NCI-H82 treated with DMSO at 0.1 percent for 48 hours (cell line): ENCODE results near the gene SLC49A3.
A peak's percentile ranks its signal among the peaks of the same experiment; 100 is the strongest.
"Not testable (repeated sequence)": the region's sequence is repeated elsewhere in the genome, so short reads cannot be mapped to it uniquely, and the experiment has no call there.

Experiments
- DNase-seq: peaks from one replicate; lab custom pipeline; 2025; ENCODE audit not compliant: unreplicated experiment; lab: John Stamatoyannopoulos, UW

The SLC49A3 gene

DNA sequence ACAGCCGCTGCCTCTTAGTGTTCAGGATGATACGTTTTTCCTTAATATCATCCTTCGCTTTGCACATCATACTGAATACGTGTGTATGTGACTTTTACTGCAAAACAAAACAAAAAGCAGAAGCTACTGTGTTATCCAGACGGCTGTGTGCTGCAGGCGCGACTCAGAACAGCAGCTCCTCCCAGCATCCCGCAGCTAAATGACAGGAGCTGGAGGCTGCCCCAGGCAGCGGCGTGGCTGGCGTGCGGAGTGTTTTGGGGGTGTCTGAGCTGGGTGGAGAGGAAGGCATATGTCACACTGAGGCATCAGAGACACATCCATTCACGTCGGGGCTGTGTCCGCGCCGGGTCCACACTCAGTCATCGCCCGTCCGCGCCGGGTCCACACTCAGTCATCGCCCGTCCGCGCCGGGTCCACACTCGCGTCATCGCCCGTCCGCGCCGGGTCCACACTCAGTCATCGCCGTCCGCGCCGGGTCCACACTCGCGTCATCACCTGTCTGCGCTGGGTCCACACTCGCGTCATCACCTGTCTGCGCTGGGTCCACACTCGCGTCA is 33.3 kb upstream of the SLC49A3 start:
- DNase-seq = no peak

DNA sequence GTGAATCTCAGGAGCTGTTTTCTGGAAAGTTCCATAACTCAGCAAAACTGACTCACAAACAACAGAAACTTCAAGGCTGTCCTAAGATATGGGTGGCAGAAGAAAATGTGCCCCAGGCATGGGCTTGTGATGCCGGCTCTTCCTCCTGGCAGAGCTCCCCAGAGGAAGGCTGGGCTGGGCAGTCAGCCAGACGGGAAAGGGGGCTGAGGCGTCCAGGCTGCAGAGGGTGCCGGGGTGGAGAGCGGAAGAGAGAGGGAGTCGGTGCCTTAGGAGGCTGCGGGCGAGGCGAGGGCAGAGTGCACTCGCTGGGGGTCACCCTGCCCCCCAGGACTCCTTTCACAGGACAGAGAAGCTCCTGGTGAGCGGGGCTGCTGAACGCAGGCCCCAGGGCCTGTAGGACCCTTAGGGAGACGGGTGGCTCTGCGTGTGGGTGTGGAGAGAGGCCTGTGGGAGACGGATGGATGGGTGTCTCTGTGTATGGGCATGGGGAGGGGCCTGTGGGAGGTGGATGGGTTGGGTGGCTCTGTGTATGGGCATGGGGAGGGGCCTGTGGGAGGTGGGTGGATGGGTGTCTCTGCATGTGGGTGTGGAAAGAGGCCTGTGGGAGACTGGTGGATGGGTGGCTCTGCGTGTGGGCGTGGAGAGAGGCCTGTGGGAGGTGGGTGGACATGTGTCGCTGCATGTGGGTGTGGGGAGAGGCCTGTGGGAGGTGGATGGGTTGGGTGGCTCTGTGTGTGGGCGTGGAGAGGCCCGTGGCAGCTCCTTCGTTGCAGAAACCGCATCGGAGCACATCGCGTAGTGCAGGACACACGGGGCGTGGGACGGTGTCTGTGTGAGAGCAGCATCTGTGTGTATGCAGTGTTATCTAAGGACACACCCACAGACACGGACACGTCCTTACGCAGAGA is 32.6 kb upstream of the SLC49A3 start:
- DNase-seq = no peak

DNA sequence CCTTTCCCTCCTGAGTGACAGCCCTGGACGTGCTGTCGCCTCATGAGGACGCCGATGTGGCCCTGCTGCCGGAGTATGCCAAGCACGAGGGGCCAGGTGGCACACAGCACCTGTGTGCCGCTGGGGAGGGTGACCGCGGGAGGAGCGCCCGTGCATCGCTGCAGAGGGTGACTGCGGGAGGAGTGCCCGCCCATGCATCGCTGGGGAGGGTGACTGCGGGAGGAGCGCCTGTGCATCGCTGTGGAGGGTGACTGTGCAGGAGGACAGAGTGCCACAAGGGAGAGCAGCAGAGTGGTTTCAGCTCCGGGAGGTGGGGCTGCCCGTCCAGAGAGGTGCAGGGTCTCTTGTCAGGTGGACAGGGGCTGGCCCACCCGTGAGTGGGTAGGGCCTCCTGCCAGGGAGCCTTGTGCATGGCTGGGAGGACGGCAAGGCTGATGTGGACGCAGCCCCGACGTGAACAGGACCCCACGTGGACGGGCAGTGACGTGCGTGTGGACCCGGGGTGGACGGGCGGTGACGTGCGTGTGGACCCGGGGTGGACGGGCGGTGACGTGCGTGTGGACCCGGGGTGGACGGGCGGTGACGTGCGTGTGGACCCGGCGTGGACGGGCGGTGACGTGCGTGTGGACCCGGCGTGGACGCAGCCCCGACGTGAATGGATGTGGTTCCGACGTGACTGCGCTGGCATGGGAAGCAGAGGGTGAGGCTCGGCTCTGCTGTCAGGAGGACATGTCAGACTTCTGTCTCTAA is 31.3 kb upstream of the SLC49A3 start:
- DNase-seq = no peak

DNA sequence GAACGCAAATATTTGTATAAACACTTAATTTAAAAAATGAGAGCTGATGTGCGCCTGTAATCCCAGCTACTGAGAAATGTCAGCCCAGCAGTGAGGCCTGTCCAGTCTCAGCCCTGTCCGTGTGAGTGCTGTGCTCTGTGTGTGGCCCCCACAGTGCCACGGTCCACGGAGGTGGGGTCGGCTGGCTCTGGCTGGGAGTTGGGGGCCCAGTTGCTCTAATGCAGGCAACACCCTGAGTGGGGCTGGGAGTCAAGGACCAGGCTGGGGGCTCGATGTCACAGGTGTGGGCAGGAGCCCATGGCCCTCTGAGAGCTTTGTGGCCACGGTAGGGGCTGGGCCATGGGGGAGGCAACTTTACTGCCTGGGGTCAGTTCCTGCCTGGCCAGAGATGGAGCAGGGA is 29.5 kb upstream of the SLC49A3 start:
- DNase-seq = no peak

DNA sequence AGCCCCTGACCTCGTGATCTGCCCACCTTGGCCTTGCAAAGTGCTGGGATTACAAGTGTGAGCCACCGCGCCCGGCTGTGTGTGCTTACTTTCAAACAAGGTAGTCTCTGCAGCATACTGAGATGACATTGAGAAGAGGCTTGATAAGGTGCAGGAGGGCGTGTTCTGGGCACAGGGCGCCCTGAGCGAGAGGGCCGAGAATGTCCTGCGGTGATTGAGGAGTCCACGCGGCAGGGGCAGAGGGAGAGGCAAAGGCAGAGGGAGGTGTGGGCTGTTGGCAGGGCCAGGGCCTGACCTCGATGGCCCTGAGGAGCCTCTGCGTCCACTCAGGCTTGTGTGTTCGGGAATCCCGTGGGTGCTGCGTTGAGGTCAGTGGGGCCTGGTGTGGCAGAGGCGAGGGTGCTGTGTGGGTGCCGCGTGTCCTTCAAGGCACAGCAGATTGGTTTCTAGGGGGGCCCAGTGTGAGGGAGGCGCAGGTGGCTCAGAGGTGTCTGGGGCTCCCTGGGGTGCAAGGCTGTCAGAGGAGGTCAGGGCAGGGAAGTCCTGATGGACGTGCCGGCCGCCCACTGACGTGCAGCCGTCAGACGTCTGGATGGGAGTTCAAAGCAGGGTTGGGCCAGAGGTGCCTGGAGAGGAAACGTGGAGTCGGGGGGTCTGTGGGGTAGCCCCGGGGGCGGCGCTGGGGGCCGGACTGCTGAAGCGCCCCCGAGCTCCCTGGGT is 28.8 kb upstream of the SLC49A3 start:
- no peak for DNase-seq

DNA sequence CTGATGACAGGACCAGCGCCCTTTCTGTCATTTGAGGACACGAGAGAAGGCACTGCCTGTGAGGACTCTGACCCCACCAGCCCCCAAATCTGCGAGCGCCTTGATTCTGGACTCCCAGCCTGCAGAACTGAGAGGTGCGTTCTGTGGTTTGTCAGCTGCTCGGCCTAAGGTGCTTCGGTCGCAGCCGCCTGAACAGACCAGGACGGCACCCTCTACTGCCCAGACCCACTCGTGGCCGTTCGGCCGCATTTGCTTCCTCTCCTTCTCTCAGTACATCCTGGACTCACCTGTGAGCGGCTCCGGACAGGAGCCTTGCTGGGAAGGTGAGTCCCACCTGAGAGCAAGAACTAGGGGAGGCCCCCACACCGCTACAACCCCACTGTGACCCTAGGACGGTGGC is 25.1 kb upstream of the SLC49A3 start:
- no peak for DNase-seq

DNA sequence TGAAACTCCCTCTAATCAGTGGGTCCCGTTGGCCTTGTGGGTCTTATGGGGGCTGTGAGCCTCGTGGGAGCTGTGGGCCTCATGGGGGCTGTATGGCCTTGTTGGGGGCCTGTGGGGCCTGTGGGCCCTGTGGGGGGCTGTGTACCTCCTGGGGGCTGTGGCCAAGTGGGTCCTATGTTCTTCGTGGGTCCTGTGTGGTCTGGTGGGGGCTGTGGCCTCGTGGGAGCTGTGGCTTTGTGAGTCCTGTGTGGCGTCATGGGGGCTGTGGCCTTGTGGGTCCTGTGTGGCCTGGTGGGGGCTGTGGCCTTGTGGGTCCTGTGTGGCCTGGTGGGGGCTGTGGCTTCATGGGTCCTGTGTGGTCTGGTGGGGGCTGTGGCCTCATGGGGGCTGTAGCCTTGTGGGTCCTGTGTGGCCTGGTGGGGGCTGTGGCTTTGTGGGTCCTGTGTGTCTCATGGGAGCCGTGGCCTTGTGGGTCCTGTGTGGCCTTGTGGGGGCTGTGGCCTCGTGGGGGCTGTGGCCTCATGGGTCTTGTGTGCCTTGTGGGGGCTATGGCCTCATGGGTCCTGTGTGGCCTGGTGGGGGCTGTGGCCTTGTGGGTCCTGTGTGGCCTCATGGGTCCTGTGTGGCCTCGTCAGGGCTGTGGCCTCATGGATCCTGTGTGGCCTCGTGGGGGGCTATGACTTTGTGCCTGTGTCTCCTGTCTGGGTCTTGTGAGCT is 24.1 kb upstream of the SLC49A3 start:
- no peak for DNase-seq

DNA sequence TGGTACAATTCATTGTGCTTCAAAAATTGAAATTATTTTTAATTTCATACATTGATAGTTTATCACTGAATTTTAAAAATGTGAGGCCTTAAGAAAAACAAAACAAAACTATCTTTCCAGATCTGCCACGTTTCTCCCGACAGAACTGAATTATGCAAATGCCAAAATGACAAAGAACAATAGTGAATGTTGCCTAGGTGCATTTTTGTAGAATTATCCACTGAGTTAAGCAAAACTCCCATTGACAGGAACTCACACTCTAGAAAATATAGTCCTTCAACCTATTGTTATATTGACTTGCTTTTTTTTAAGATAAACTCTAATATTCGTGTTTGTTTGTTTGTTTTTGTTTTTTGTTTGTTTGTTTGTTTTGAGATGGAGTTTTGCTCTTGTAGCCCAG is 23.1 kb upstream of the SLC49A3 start:
- no peak for DNase-seq

DNA sequence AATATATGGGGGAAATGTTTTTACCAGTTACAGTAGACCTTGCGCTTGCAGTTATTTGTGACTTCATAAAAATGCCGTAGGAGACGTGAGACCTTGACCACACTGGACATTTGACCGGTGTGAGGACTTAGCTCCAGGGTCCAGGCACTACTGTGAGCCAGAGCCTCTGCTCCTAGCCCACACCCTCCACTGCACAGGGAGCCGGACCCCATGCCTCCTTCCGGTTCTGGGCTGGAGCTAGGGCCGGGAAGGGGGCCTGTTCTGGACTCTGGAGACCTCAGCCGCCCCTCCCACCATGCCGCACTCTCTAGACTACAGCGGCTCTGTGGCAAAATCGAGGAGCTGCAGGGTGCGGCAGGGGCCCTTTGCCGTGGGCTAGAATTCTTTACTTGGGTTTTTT is 22.0 kb upstream of the SLC49A3 start:
- DNase-seq = no peak

DNA sequence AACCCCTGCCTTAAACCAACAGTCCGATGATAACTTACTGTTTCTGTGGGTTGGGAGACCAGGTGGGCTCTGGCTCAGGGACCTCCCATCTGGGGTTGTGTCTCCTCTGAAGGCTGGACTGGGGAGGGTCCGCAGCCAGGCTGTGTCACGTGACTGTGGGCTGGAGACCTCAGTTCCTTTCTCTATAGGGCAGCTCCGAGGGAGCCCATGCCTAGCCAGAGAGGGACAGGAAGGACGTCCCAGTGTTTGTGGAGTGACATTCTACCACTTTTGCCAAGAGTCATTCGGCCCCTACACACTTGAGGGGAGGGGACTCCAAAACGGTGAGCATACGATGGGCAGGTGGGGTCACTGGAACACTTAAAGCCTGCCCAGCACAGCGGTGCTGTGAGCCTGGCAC is 21.2 kb upstream of the SLC49A3 start:
- no peak for DNase-seq

DNA sequence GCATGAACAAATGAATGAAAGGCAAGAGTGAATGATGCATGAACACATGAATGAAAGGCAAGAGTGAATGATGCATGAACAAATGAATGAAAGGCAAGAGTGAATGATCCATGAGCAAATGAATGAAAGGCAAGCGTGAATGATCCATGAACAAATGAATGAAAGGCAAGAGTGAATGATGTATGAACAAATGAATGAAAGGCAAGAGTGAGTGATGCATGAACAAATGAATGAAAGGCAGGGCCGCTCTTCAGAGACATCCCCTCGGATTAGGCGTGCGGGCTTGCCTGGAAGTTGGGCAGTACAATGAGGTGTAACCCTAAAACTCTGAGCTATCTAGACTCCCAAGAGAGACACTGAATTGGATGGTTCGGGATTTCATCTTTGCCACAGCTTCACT is 20.4 kb upstream of the SLC49A3 start:
- no peak for DNase-seq

DNA sequence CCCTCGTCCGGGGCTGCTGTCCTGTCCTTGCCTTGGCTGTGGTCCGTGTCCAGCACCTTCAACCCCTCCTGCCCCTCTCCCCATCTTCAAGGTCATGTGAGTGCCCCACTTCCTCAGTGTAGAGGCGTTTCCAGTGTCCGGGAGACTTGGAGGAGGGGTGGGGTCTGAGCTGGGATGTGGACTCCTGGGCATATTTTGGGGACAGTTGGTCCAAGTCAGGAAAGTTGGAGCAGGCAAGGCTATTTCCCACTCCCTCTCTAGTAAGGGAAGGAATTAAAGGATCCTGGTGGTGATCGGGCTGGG is 19.6 kb upstream of the SLC49A3 start:
- DNase-seq = no peak

DNA sequence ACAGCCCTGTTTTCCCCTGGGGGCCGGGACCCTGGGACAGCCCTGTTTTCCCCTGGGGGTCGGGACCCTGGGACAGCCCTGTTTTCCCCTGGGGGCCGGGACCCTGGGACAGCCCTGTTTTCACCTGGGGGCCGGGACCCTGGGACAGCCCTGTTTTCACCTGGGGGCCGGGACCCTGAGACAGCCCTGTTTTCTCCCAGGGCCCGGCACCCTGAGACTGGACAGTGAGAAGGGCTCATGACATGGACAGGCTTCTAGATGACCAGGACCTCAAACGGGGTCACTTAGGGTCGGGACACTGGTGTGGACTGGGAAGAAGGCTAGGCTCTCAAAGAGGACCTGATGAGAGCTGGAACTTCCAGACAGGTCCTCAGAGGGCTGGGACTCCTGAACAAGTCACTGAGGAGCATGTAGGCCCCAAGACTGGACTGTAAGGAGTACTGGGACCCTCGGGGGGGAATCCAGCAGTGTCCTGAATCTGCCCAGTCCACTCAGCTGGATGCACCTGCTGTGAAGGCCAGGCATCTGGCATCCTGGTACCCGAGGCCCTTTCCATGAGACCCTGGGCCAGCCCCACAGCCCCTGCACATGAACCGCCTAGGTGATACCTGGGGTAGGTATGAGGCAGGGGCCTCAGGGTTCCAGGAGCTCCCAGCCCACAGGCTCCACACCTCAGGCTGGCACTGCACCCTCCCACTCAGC is 19.1 kb upstream of the SLC49A3 start:
- no peak for DNase-seq

DNA sequence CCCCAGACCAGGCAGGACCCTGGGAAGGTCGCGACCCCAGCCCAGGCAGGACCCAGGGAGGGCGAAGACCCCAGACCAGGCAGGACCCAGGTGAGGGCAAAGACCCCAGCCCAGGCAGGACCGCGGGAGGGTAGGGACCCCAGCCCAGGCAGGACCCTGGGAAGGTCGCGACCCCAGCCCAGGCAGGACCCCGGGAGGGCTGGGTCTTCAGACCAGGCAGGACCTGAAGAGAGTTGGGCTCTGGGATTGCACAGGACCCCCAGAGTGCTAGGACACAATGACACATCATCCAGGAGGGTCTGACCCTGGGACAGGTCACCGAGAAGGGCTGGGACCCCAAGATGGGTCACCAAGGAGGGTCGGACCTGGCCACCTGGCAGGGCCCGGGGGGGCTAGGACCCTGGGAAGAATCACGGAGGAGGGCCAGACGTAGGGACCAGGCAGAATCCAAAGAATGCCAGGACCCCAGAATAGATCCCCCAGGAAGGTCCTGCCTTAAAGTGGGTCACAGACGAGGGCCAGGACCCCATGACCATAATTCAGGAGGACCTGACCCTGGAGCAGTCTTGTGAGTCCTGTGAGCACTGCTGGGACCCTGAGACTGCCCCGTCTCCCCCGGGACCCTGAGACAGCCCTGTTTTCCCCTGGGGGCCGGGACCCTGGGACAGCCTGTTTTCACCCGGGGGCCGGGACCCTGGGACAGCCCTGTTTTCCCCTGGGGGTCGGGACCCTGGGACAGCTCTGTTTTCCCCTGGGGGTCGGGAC is 18.1 kb upstream of the SLC49A3 start:
- DNase-seq = no peak

DNA sequence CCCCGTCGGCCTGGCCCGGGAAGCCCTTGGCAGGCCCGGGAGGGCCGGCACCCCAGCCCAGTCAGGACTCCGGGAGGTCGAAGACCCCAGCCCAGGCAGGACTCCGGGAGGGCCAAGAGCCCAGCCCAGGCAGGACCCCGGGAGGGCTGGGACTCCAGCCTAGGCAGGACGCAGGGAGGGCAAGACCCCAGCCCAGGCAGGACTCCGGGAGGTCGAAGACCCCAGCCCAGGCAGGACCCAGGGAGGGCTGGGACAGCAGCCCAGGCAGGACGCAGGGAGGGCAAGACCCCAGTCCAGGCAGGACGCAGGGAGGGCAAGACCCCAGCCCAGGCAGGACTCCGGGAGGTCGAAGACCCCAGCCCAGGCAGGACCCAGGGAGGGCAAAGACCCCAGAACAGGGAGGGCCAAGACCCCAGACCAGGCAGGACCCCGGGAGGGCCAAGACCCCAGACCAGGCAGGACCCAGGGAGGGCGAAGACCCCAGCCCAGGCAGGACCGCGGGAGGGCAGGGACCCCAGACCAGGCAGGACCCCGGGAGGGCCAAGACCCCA is 17.2 kb upstream of the SLC49A3 start:
- DNase-seq = not testable (repeated sequence)

DNA sequence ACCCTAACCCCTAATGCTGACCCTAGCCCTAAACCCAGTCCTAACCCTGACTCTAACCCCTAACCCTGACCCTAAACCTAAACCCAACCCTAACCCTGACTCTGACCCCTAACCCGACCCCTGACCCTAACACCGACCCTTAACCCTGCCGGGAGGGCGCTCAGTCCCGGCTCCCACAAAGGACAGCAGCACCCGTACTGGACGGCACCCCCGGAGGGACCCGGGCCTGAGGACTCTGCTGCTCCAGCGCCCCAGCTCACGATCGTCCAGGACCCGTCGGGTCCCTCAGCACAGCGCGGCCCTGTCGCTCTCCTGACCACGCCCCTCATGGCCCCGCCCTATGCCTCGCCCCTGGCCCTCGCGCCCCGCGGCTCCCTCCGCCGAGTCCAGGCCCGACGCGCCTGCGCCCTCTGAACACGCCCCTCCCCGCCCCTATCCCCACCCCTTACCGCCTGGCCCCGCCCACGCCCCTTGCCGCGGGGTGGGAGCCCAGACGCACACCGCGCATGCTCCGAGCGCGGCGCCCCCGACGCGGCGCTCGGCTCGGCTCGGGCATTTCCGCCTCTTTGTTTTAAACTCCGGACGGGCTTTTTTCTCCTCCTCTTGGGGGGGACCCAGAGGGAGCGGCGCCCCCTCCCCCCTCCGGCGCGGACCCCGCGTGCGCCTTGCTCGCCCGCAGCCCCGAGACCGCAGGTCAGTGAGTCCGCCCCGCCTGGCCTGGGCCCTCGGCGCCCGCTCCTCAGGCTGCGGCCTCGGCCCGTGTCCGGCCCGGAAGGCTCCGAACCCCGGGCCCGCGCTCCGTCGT is 16.5 kb upstream of the SLC49A3 start, which contains the start of gene PCGF3:
PCGF3 (plus strand) TSS at position 555 of the 805 bp plus-strand sequence. CDS start 27,849 bp downstream, outside the sequence.
- peak; percentile 64 for DNase-seq

DNA sequence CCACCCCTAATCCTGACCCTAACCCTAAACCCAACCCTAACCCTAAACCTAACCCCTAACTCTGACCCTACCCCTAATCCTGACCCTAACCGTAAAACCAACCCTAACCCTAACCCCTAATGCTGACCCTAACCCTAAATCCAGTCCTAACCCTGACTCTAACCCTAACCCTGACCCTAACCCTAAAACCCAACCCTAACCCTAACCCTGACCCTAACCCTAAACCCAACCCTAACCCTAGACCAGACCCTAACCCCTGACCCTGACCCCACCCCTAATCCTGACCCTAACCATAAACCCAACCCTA is 16.0 kb upstream of the SLC49A3 start:
- DNase-seq = no peak

DNA sequence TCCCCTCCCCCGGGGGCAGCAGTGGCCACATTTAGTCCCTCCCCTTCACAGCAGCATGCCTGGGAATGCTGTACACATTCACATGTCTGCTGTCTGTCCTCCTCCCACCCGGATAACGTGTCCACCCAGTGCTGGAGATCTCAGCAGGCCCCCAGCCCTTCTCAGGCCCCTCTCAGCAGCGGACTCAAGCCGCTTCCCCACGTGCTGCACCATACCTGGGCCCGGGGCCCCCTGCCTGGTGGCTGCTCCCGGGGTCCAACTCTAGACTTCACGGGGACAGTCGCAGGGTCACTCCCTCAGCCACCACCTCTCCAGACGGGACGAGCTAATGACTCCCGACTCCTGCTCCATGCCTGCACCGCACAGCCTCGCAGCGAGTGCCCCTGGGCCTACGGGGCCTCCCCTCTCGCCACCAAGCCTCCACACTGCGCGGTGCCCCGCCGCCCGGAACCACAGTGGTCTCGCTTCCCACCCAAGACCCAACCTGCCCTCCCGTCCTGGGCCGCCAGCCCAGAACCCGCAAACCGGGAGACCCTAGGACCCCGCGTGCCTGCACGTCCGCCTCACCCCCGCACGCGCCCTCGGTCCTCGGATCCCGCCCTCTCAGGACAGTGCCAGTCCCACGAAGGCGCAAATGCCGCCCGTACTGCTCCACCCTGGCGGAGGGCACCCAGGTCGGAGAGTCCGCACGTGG is 15.4 kb upstream of the SLC49A3 start:
- no peak for DNase-seq
